HG02588 (cell line): Measurements from ENCODE around the gene VARS1.
"Not testable (repeated sequence)": the region's sequence is repeated elsewhere in the genome, so short reads cannot be mapped to it uniquely, and the experiment has no call there.

Source experiments
- ATAC-seq: cut with Tn5 transposase; IDR thresholded peaks from one replicate; pipeline ENCODE4 v1.9.1; 2021; ENCODE audit warnings: mild to moderate bottlenecking, moderate library complexity; ENCODE audit not compliant: unreplicated experiment

VARS1 gene

DNA sequence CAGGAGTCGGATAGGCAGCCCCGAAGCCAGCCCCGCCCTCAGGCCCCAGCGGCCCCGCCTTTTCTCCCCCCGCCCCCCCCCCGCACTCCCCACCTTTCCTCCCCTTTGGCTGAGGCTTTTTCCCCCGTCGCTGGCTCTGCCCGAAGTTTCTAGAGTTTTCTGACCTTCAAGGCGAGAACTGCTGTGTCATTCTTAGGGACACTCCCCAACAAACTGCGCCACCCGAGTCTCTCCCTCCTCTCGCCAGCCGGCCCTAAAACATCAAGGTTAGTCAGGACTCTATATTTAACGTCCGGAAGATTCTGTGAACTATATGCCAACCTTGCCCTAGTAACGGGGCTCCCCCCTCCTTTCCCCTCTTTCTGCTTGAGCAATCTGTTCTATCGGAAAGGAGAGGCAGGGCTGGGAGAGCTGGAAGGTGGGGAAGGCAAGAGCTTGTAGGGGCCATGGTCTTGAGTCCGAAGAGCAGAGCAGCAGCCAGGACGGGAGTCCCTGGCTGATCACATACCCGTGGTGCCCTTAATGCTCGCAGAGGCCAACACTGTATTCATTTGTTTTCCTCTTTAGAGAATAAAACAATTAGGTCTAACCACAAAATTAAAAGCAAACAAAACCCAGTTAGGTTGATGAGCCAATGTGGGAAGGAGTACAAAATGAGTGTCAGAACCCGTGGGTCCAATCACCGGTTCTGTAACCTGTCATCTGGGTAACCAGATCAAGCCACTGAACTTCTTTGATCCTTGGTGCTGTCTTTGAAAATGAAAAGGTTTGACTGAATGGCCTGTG lies 26.7 kb upstream of the VARS1 start:
- peak; percentile 43 for ATAC-seq

DNA sequence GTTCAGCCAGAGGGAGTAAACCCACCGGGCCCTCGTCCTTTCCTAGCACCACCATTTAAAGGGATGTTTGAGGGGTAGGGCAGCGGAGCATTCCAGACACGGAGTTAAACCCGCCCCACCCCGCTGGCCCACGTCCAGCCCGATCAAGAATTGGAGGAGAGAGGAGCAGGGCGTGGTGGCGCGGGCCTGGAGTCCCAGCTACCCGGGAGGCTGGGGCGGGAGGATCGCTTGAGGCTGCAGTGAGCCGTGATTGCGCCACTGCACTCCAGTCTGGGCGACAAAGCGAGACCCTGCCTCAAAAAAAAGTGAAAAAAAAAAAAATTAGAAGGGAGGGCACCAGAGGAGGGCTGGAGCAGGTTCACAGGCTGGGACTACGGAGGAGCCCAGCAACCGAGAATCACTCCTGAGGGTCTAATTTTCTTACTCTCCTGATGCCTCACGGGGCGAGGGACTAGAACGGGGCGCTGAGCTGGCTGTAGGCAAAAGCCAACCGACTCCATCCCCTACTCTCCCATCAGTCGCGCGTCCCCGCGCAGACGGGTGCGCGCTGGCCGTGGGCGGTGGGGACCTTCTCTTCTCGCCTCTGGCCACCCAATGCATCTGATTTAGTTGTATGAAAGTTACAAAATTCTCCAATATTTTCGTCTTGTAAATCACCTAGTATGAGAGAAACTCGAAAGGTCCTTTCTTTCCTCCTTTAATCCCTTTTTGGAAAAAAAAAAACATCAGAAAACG lies 25.9 kb upstream of the VARS1 start:
- peak; percentile 31 for ATAC-seq

DNA sequence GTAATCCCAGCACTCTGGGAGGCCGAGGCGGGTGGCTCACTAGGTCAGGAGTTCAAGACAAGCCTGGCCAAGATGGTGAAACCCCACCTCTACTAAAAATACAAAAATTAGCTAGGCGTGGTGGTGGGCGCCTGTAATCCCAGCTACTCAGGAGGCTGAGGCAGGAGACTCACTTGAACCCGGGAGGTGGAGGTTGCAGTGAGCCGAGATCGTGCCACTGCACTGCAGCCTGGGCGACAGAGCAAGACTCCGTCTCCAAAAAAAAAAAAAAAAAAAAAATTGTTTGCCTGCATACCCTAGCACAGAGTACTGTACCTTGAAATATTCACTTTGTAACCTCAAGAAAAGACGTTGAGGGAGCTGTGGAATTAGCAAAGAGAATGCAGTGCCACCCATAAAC lies 24.8 kb upstream of the VARS1 start:
- ATAC-seq = not testable (repeated sequence)

DNA sequence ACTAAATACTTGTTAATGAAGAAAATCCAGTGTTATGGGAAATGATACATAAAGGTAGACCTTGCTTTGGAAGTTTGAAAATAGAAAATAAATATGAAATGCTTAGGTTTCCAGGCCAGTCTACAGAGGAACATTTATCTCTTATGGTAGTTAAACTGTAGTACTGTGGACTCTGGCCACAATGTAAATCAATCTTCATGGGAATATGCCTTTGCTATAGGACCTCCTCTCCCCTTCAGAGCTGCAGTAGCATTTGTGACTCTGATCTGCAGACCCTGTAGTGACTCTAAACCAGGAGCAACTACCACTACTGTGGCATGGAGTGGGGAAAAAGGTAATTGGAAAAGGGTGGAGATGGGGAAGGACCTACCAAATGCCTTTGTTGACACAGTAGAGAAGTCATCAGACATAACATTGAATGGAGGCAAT lies 24.3 kb upstream of the VARS1 start:
- no peak for ATAC-seq

DNA sequence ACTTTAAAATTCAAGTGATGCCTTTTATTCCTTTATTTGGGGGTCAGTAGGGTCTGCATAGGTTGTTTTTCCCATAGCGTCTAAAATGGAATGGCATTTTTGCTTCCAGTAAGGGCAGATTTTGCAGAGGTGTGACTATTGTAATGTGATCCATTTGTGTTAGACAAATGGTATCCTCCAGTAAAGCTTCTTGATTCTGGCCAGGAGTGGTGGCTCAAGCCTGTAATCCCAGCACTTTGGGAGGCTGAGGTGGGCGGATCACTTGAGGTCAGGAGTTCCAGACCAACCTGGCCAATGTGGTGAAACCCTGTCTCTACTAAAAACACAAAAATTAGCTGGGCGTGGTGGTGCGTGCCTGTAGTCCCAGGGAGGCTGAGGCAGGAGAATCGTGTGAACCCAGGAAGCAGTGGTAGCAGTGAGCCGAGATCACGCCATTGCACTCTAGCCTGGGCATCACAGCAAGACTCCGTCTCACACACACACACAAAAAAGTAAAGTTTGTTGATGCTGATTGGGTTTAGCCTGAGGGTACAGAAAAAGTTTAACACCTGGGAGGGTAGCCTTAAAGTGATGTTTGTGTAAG lies 22.5 kb upstream of the VARS1 start:
- ATAC-seq = not testable (repeated sequence)

DNA sequence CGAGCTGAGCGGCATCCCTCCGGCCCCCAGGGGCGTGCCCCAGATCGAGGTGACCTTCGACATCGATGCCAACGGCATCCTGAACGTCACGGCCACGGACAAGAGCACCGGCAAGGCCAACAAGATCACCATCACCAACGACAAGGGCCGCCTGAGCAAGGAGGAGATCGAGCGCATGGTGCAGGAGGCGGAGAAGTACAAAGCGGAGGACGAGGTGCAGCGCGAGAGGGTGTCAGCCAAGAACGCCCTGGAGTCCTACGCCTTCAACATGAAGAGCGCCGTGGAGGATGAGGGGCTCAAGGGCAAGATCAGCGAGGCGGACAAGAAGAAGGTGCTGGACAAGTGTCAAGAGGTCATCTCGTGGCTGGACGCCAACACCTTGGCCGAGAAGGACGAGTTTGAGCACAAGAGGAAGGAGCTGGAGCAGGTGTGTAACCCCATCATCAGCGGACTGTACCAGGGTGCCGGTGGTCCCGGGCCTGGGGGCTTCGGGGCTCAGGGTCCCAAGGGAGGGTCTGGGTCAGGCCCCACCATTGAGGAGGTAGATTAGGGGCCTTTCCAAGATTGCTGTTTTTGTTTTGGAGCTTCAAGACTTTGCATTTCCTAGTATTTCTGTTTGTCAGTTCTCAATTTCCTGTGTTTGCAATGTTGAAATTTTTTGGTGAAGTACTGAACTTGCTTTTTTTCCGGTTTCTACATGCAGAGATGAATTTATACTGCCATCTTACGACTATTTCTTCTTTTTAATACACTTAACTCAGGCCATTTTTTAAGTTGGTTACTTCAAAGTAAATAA lies 21.8 kb upstream of the VARS1 start:
- not testable (repeated sequence) for ATAC-seq

DNA sequence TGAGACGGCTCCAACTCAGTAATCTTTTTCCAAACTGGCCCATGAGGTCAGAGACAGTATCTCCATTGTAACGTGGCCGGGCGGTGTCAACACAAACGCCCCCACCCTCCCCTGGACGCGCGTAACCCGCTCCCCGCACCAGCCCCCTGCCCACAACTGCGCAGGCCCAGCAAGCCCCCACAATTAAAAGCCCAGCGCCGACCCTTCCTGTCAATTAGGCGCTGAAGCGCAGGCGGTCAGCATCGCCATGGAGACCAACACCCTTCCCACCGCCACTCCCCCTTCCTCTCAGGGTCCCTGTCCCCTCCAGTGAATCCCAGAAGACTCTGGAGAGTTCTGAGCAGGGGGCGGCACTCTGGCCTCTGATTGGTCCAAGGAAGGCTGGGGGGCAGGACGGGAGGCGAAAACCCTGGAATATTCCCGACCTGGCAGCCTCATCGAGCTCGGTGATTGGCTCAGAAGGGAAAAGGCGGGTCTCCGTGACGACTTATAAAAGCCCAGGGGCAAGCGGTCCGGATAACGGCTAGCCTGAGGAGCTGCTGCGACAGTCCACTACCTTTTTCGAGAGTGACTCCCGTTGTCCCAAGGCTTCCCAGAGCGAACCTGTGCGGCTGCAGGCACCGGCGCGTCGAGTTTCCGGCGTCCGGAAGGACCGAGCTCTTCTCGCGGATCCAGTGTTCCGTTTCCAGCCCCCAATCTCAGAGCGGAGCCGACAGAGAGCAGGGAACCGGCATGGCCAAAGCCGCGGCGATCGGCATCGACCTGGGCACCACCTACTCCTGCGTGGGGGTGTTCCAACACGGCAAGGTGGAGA lies 19.7 kb upstream of the VARS1 start, which contains the start of the genes HSPA1A and HSPA1L:
TSS of gene HSPA1A (plus strand) at position 519 of the 814 bp plus-strand sequence. CDS start at position 733, 214 bp downstream.
TSS of gene HSPA1L (minus strand) at position 259 of the 814 bp plus-strand sequence. CDS start 3,311 bp downstream, outside the sequence.
- ATAC-seq = peak; percentile 35

DNA sequence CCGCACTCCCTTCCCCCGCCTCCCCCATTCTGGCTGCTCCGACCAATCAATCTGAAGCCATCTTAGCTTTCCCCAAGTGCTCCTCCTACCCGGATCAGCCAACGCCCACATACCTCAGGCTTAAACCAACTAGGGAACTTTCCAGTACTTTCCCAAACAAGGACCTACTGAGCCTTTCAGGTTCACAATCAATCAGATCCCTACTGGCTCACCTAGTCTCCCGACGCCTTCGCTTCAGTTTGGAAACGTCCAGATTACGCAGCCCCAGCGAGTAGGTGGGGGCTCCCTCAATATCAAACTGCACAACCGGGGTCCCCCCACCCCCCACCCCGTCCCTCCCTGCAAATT lies 19.1 kb upstream of the VARS1 start:
- no peak for ATAC-seq

DNA sequence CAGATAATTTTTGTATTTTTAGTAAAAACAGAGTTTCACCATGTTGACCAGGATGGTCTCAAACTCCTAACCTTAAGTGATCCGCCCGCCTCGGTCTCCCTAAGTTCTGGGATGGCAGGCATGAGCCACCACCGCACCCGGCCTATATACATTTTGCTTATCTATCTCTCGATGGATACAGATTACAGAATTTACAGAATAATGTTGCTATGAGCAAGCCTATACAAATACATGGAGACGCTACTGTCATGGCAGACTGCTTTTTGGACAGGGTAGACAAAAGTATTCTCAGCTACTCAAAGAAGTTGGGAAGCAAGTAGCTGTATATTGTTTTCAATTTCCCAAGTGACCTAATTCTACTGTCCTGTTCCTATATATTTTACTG lies 17.9 kb upstream of the VARS1 start:
- ATAC-seq = no peak

DNA sequence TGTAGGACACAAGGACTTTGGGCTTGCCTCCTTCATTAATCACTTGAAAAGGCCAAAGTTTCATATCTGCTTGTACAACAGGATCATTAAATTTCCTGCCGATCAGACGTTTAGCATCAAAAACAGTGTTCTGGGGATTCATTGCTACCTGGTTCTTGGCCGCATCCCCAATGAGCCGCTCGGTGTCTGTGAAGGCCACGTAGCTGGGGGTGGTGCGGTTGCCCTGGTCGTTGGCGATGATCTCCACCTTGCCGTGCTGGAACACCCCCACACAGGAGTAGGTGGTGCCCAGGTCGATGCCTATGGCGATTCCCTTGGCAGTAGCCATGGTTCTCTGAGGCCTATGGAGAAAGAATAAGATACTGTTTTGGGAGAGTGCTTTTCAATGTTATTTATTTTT lies 16.1 kb upstream of the VARS1 start:
- no peak for ATAC-seq

DNA sequence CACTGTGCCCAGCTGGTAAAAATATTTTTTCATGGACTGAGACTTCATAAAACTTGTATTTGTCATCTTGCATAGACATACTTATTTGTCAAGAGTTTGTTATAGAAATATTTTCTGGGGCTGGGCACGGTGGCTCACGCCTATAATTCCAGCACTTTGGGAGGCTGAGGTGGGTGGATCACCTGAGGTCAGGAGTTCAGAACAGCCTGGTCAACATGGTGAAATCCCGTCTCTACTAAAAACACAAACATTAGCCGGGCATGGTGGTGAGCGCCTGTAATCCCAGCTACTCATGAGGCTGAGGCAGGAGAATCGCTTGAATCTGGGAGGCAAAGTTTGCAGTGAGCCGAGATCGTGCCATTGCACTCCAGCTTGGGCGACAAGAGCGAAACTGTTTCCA lies 13.0 kb upstream of the VARS1 start:
- not testable (repeated sequence) for ATAC-seq

DNA sequence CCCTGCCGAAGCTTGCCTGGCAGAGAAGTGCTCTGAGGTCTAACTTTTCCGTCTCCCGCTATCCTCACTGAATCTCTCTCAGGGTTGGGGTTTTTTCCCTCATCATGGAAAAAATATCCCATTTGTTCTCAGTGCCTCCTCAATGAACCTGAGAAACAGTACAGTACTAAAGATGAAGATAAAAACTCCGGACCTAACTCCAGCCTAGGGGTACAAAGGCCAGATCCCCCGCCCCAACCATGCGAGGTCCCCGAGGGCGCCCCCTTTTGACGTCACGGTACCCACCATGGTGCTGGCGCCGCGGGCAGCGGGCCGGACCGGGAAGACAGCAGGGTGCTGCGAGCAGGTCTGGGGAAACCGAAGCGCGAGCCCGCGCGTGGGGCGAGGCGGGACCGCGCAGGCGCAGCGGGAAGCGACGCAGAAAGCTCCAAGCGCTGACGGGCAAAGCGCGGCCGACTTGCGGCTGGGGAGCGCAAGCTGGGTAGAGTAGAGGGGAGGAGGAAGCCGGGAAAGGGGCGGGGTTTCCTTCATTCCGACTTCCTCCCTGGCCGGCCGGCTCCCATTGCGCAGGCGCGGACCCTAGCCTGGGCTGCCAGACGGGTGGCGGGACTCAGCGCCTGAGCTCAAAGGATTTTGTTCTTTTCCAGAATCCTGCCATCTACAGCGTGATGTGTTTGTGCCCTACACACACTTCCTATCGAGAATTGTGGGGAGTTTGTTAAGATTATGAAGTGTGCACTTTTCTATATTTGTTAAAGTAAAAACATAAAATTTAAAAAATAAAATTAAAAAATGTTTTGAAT lies 11.1 kb upstream of the VARS1 start, which contains the start of gene LSM2:
TSS of gene LSM2 (minus strand) at position 497 of the 803 bp plus-strand sequence. CDS start at position 288, 209 bp downstream.
- ATAC-seq = peak; percentile 92

DNA sequence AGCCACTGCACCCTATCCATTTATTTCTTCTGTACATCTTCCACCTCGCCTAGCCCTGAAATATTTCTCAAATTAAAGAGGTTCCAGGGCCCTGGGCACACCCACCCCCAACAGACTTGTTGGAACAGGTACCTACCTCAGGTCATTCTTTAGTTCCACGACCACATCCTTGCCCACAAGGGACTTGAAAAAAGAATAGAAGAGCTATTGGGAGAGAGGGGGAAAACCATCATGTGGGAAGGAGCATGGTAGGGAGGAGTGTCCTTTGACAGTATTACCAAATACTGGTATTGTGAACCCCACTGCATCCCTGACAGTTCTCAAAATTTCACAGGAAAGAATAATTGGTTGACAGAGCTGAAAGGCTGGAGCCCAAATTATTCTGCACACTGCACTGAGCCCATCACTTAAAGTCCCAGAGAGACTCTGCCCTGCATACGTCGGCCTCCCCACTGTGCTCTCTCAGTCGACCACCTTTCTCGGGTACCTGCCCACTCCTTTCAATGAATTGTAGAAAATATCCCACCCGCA lies 10.5 kb upstream of the VARS1 start:
- peak; percentile 13 for ATAC-seq

DNA sequence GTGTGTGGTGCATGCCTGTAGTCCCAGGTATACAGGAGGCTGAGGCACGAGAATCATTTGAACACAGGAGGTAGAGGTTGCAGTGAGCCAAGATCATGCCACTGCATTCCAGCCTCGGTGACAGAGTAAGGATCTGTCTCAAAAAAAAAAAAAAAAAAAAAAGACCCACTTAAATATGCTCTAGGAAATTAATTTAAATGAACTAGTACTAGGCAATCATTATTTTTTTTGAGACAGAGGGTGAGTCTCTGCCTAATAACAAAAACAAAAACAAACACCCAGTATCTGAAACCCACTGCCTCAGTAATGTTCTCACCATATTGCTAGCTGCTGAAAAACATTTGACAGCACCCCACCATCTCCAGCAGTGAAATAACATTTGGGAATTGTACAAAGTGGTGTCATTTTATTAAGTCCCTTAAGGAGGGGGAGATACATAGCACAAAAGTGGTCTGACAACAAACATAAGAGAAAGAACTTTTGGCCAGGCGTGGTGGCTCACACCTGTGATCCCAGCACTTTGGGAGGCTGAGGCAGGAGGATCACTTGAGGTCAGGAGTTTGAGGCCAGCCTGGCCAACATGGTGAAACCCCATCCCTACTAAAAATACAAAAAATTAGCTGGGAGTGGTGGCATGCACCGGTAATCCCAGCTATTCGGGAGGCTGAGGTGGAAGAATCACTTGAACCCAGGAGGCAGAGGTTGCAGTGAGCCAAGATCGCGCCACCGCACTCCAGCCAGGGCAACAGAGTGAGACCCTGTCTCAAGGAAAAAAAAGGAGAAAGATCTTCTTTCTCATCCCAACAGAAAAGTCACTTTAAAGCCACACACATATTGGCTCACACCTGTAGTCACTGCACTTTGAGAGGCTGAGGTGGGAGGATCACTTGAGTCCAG lies 5.7 kb upstream of the VARS1 start:
- ATAC-seq = not testable (repeated sequence)

DNA sequence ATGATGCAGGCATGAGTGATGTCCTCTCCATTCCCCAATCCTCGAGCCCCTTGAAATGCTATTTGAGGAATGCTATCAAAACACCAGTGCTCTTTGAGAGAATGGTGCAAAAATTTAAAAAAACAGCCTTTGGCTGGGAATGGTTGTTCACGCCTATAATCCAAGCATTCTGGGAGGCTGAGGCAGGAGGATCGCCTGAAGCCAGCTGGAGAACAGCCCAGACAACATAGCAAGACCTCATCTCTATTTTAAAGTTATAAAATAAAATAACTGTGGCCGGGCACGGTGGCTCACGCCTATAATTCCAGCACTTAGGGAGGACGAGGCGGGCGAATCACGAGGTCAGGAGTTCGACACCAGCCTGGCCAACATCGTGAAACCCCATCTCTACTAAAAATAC lies 4.2 kb upstream of the VARS1 start:
- ATAC-seq = no peak

DNA sequence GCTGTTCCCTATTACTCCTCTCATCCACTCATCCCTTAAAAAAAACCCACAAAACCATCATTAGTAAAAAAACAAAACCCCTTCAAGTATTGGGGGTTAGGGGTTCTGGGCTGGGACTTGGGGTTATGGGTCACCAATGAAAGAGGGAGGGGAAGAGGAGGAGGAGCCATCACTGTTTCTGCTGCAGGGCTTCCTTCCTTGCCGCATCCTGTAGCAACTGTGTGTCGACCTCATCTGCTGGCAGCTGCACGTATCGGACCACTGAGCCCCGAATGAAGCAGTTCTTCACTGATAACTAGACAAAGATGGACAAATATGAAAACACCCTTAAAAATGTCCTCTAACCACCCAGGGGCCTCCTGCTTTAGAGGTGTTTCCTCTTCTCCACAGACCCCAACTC lies 2.0 kb upstream of the VARS1 start:
- no peak for ATAC-seq

DNA sequence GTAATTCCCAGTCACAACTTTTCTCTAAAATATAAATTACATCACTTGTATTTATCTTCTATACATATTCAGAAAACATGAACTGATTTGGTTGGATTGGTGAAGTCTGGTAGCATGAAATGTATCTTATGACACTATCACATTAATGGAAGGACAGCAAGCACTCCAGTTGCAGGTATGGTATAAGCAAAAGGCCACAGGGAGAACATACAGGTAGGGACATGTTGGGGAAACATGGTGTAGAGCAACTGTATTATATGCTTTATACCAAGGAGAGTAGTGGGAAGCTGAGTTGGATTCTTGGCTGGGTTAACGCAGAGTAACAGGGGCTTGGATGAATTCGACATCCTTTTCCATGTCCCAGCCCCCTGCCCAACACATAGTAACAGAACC lies 1.4 kb upstream of the VARS1 start:
- ATAC-seq = no peak
